ENCODE data around the gene BEST1.
A peak's percentile ranks its signal among the peaks of the same experiment; 100 is the strongest.

Gene BEST1

GRCh38 chr11:61911128-61911700 is 38.9 kb upstream of the BEST1 start:
- H3K4me1 Mint-ChIP-seq = peaks cover 12% of the 10 kb centered on the region
- no peak for DNase-seq (ENCODE audit: low spot score in 2 of 2)
- H3K36me3 Mint-ChIP-seq = no peaks in the 10 kb centered on the region
- H3K9me3 Mint-ChIP-seq = no peaks in the 10 kb centered on the region
- no peak overlapping the region for H3K4me3 Mint-ChIP-seq
- no peak for ATAC-seq (ENCODE audit: low read depth)
- H3K27me3 Mint-ChIP-seq = peaks cover 13% of the 10 kb centered on the region
- H3K27ac Mint-ChIP-seq = no peak overlapping the region

GRCh38 chr11:61911701-61912529 is 38.2 kb upstream of the BEST1 start:
- H3K27me3 Mint-ChIP-seq = peaks cover 17% of the 10 kb centered on the region
- H3K4me3 Mint-ChIP-seq = no peak overlapping the region
- H3K9me3 Mint-ChIP-seq = no peaks in the 10 kb centered on the region
- peaks cover 9% of the 10 kb centered on the region for H3K4me1 Mint-ChIP-seq
- H3K27ac Mint-ChIP-seq = no peak overlapping the region
- no peaks in the 10 kb centered on the region for H3K36me3 Mint-ChIP-seq
- DNase-seq (ENCODE audit: low spot score in 2 of 2) (no peak), ATAC-seq (ENCODE audit: low read depth) (no peak)

- peak; percentile 54 for ATAC-seq (ENCODE audit: low read depth)
- Mint-ChIP-seq H3K27ac (no peak overlapping the region), H3K4me3 (no peak overlapping the region), H3K9me3 (no peaks in the 10 kb centered on the region), H3K36me3 (no peaks in the 10 kb centered on the region), H3K4me1 (peaks cover 9% of the 10 kb centered on the region), H3K27me3 (peaks cover 17% of the 10 kb centered on the region)
- no peak for DNase-seq (ENCODE audit: low spot score in 2 of 2)
Observed at GRCh38 chr11:61912530-61912898, 37.6 kb upstream of the BEST1 start.

GRCh38 chr11:61912991-61913698 is 37.0 kb upstream of the BEST1 start:
- no peak overlapping the region for H3K27ac Mint-ChIP-seq
- DNase-seq (ENCODE audit: low spot score in 2 of 2) (no peak), ATAC-seq (ENCODE audit: low read depth) (no peak)
- no peaks in the 10 kb centered on the region for H3K9me3 Mint-ChIP-seq
- peaks cover 23% of the 10 kb centered on the region for H3K27me3 Mint-ChIP-seq
- no peak overlapping the region for H3K4me3 Mint-ChIP-seq
- H3K4me1 Mint-ChIP-seq = peaks cover 16% of the 10 kb centered on the region
- peaks cover 1% of the 10 kb centered on the region for H3K36me3 Mint-ChIP-seq

GRCh38 chr11:61913699-61914395 is 36.3 kb upstream of the BEST1 start:
- H3K27me3 Mint-ChIP-seq = peaks cover 30% of the 10 kb centered on the region
- no peak overlapping the region for H3K27ac Mint-ChIP-seq
- H3K36me3 Mint-ChIP-seq = peaks cover 1% of the 10 kb centered on the region
- no peak overlapping the region for H3K4me3 Mint-ChIP-seq
- ATAC-seq (ENCODE audit: low read depth) = no peak
- peaks cover 19% of the 10 kb centered on the region for H3K4me1 Mint-ChIP-seq
- DNase-seq (ENCODE audit: low spot score in 2 of 2) = no peak
- H3K9me3 Mint-ChIP-seq = no peaks in the 10 kb centered on the region

- peaks cover 19% of the 10 kb centered on the region for H3K4me1 Mint-ChIP-seq
- H3K27me3 Mint-ChIP-seq = peaks cover 32% of the 10 kb centered on the region
- no peak for DNase-seq (ENCODE audit: low spot score in 2 of 2)
- no peak overlapping the region for H3K27ac Mint-ChIP-seq
- H3K4me3 Mint-ChIP-seq = no peak overlapping the region
- H3K36me3 Mint-ChIP-seq = peaks cover 1% of the 10 kb centered on the region
- no peaks in the 10 kb centered on the region for H3K9me3 Mint-ChIP-seq
- ATAC-seq (ENCODE audit: low read depth) = no peak
Observed at GRCh38 chr11:61914471-61915171, 35.5 kb upstream of the BEST1 start.

GRCh38 chr11:61916737-61917333 is 33.3 kb upstream of the BEST1 start:
- Mint-ChIP-seq H3K4me1 (peaks cover 22% of the 10 kb centered on the region), H3K36me3 (peaks cover 1% of the 10 kb centered on the region), H3K27ac (no peak overlapping the region), H3K4me3 (peak overlapping the region; percentile 58), H3K27me3 (peaks cover 40% of the 10 kb centered on the region), H3K9me3 (no peaks in the 10 kb centered on the region)
- ATAC-seq (ENCODE audit: low read depth) = peak; percentile 37
- no peak for DNase-seq (ENCODE audit: low spot score in 2 of 2)

- Mint-ChIP-seq H3K4me1 (peaks cover 20% of the 10 kb centered on the region), H3K4me3 (peak within 1 kb of the TSS; percentile 84), H3K36me3 (peaks cover 1% of the 10 kb centered on the region), H3K27ac (peak within 1 kb of the TSS; percentile 75), H3K9me3 (no peaks in the 10 kb centered on the region), H3K27me3 (peaks cover 37% of the 10 kb centered on the region)
- ATAC-seq (ENCODE audit: low read depth) (peak; percentile 44), DNase-seq (ENCODE audit: low spot score in 2 of 2) (no peak)
Observed at GRCh38 chr11:61917334-61918109, 32.6 kb upstream of the BEST1 start, which contains the start of gene RAB3IL1. RAB3IL1 (minus strand) TSS chr11:61917566; CDS start chr11:61917367, 199 bp downstream.

- Mint-ChIP-seq H3K36me3 (peaks cover 1% of the 10 kb centered on the region), H3K9me3 (no peaks in the 10 kb centered on the region), H3K4me1 (peaks cover 13% of the 10 kb centered on the region), H3K4me3 (peak overlapping the region; percentile 84), H3K27ac (peak overlapping the region; percentile 75), H3K27me3 (peaks cover 32% of the 10 kb centered on the region)
- DNase-seq (ENCODE audit: low spot score in 2 of 2) (no peak), ATAC-seq (ENCODE audit: low read depth) (no peak)
Observed at GRCh38 chr11:61918251-61918937, 31.8 kb upstream of the BEST1 start.

GRCh38 chr11:61918938-61919704 is 31.0 kb upstream of the BEST1 start:
- Mint-ChIP-seq H3K9me3 (no peaks in the 10 kb centered on the region), H3K36me3 (peaks cover 1% of the 10 kb centered on the region), H3K4me1 (peaks cover 13% of the 10 kb centered on the region), H3K4me3 (no peak overlapping the region), H3K27ac (no peak overlapping the region), H3K27me3 (peaks cover 32% of the 10 kb centered on the region)
- DNase-seq (ENCODE audit: low spot score in 2 of 2) (no peak), ATAC-seq (ENCODE audit: low read depth) (no peak)

- Mint-ChIP-seq H3K27ac (no peak overlapping the region), H3K4me3 (no peak overlapping the region), H3K4me1 (peaks cover 13% of the 10 kb centered on the region), H3K36me3 (peaks cover 1% of the 10 kb centered on the region), H3K27me3 (peaks cover 32% of the 10 kb centered on the region), H3K9me3 (no peaks in the 10 kb centered on the region)
- no peak for DNase-seq (ENCODE audit: low spot score in 2 of 2)
- no peak for ATAC-seq (ENCODE audit: low read depth)
Observed at GRCh38 chr11:61919705-61920631, 30.2 kb upstream of the BEST1 start.
